Karpas-422 (cell line): ENCODE measurements around the gene KIR2DL3. TPM values are rescaled to one million over a fixed set of nuclear protein-coding genes. Genes with fewer than 3 reads are reported as not detected.
"Not testable (repeated sequence)": the region's sequence is repeated elsewhere in the genome, so short reads cannot be mapped to it uniquely, and the experiment has no call there.

Experiments
- DNase-seq: peaks from one replicate; pipeline ENCODE4 v3.0.0-alpha.2; 2015
- H2AFZ ChIP-seq: fragments of 200-600 bp; sonication (generic); 2 replicates; pipeline ENCODE4 v1.6.1; 2014; ENCODE audit warnings: antibody characterized with exemption, low read length, mixed read lengths
- H3K27ac ChIP-seq: fragments of 200-600 bp; sonication (generic); 2 replicates; pipeline ENCODE4 v1.5.1; 2014; ENCODE audit warnings: mild to moderate bottlenecking, low read length, moderate library complexity
- H3K27me3 ChIP-seq: fragments of 200-600 bp; sonication (generic); 2 replicates; pipeline ENCODE4 v1.6.1; 2014; ENCODE audit warnings: low read length, mixed read lengths
- H3K36me3 ChIP-seq: fragments of 200-600 bp; sonication (generic); 2 replicates; pipeline ENCODE4 v1.6.1; 2014; ENCODE audit warnings: low read length, mixed read lengths; ENCODE audit not compliant: insufficient read depth
- H3K4me1 ChIP-seq: fragments of 200-600 bp; sonication (generic); 2 replicates; pipeline ENCODE4 v1.6.1; 2014; ENCODE audit warnings: mild to moderate bottlenecking, low read length, mixed read lengths
- H3K4me2 ChIP-seq: fragments of 200-600 bp; sonication (generic); 2 replicates; pipeline ENCODE4 v1.6.1; 2014; ENCODE audit warnings: low read length, low read depth, mild to moderate bottlenecking; ENCODE audit not compliant: poor library complexity, severe bottlenecking
- H3K4me3 ChIP-seq: fragments of 200-600 bp; sonication (generic); 2 replicates; pipeline ENCODE4 v1.5.1; 2014; ENCODE audit warnings: mild to moderate bottlenecking, antibody characterized with exemption, low read length, mixed read lengths
- H3K79me2 ChIP-seq: fragments of 200-600 bp; sonication (generic); 2 replicates; pipeline ENCODE4 v1.6.1; 2014; ENCODE audit warnings: mild to moderate bottlenecking, low read length, mixed read lengths
- H3K9ac ChIP-seq: fragments of 200-600 bp; sonication (generic); 2 replicates; pipeline ENCODE4 v1.6.0; 2014; ENCODE audit warnings: low read length
- H3K9me2 ChIP-seq: fragments of 200-600 bp; sonication (generic), shearing (Covaris generic); replicated peaks from 2 replicates; pipeline ENCODE4 v1.6.0; 2014; ENCODE audit warnings: mild to moderate bottlenecking, low read length, moderate library complexity; ENCODE audit not compliant: insufficient read depth
- H3K9me3 ChIP-seq: fragments of 300-700, 200-600 bp; sonication (generic); 2 replicates; pipeline ENCODE4 v1.6.1; 2014; ENCODE audit warnings: low read length, mixed read lengths
- H4K20me1 ChIP-seq: fragments of 200-600 bp; sonication (generic); 2 replicates; pipeline ENCODE4 v1.6.1; 2014; ENCODE audit warnings: mild to moderate bottlenecking, antibody characterized with exemption, low read length, low read depth; ENCODE audit not compliant: insufficient read depth
- small RNA-seq: library from RNA; depleted of rRNA; stranded (forward); fragments of <200 nt; gene quantifications from one replicate; pipeline ENCODE3, GENCODE V24; 2014
- total RNA-seq: library from RNA; depleted of rRNA; stranded (reverse); fragments of >200 nt; shearing (Covaris generic); gene quantifications from 2 replicates; pipeline ENCODE4 v1.2.3, GENCODE V29; 2014; ENCODE audit warnings: low replicate concordance; rRNA removed

The KIR2DL3 gene
- total RNA-seq, 1 experiment from 2014 or later = not detected

- not testable (repeated sequence) for H3K9ac ChIP-seq, H3K9me3 ChIP-seq, H4K20me1 ChIP-seq, H3K4me3 ChIP-seq, DNase-seq, H3K27ac ChIP-seq, H3K36me3 ChIP-seq, H3K27me3 ChIP-seq, H3K4me2 ChIP-seq, H3K4me1 ChIP-seq, H3K9me2 ChIP-seq, H2AFZ ChIP-seq, H3K79me2 ChIP-seq
These were observed 49.8 kb downstream of the KIR2DL3 start for GRCh38 chr19:54788154-54788553.

DNA sequence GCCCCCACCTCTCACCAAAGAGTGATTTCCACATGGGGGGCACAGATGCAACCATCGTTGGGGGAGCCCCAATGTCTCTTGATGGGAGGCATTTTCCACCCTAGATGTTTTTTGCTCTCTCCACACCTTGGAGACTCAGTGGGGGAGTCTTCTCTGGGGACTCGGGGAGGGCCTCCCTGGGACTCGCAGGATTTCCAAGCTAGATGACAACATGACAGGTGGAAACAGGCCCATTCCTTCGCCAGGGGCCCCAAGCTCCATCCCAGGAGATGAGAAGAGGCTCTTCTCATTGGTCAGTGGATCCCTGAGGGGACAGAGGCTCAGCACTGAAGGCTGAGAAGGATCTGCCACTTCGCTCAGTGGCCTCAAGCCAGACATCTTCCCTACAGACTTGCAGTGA lies 52.4 kb downstream of the KIR2DL3 start:
- peak; percentile 20 for DNase-seq
- Histone ChIP-seq H3K36me3 (no peaks in the 10 kb centered on the region), H3K4me3 (no peak overlapping the region), H2AFZ (no peak overlapping the region), H3K79me2 (no peaks in the 10 kb centered on the region), H3K4me1 (peaks cover 14% of the 10 kb centered on the region), H3K9me3 (no peaks in the 10 kb centered on the region), H3K9me2 (no peaks in the 10 kb centered on the region), H3K27ac (no peak overlapping the region), H4K20me1 (no peaks in the 10 kb centered on the region), H3K4me2 (no peak overlapping the region), H3K27me3 (no peaks in the 10 kb centered on the region), H3K9ac (no peak overlapping the region)

DNA sequence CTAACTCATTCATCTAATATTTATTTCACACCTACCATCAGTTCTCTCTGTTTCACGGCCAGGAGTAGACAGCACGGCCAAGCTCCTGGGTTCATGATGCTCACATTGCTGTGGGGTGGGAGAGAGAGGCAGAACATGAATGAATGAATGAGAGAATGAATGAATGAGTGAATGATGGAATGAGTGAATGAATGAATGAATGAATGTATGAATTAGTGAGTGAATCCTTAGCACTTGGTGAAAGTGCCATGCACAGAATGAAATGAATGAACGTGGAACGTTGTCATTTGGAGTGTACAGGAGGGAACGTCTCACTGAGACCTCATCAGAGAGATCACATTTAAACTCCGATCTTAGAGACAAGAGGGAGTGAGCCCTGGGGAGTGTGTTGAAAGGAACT lies 53.2 kb downstream of the KIR2DL3 start:
- H3K79me2 ChIP-seq = no peaks in the 10 kb centered on the region
- DNase-seq = peak; percentile 19
- H3K27me3 ChIP-seq = no peaks in the 10 kb centered on the region
- no peak overlapping the region for H3K27ac ChIP-seq
- no peak overlapping the region for H3K9ac ChIP-seq
- no peak overlapping the region for H2AFZ ChIP-seq
- no peaks in the 10 kb centered on the region for H3K36me3 ChIP-seq
- H3K4me3 ChIP-seq = no peak overlapping the region
- no peaks in the 10 kb centered on the region for H3K9me3 ChIP-seq
- no peaks in the 10 kb centered on the region for H4K20me1 ChIP-seq
- H3K4me1 ChIP-seq = peaks cover 18% of the 10 kb centered on the region
- H3K4me2 ChIP-seq = no peak overlapping the region
- no peaks in the 10 kb centered on the region for H3K9me2 ChIP-seq

DNA sequence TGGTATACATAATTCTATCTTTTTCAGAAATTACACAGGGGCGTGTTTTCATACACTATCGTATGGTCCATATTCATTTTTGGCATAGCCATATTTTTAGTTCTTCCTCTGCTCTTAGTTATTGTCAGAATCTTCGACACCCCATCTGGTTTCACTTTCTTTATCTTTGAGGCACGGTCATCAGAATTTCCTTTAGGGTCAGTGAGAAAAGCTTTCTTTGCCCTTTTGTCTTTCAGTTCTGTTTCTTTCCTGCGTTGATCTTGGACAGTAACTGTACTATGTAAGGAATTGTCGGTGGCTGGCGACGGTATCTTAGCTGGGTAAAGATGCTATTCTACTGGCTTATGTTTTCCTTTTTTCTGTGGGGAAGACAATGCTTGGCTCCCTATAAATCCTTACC lies 54.5 kb downstream of the KIR2DL3 start:
- H3K4me1 ChIP-seq = peaks cover 18% of the 10 kb centered on the region
- peak overlapping the region; percentile 52 for H3K4me3 ChIP-seq
- no peaks in the 10 kb centered on the region for H4K20me1 ChIP-seq
- H3K36me3 ChIP-seq = no peaks in the 10 kb centered on the region
- no peak overlapping the region for H3K27ac ChIP-seq
- no peaks in the 10 kb centered on the region for H3K79me2 ChIP-seq
- H2AFZ ChIP-seq = peak overlapping the region; percentile 12; the same call in 1 of the 2 replicates
- H3K27me3 ChIP-seq = no peaks in the 10 kb centered on the region
- no peaks in the 10 kb centered on the region for H3K9me2 ChIP-seq
- H3K4me2 ChIP-seq = peak overlapping the region; percentile 55
- no peaks in the 10 kb centered on the region for H3K9me3 ChIP-seq
- DNase-seq = peak; percentile 40
- peak overlapping the region; percentile 45 for H3K9ac ChIP-seq

DNA sequence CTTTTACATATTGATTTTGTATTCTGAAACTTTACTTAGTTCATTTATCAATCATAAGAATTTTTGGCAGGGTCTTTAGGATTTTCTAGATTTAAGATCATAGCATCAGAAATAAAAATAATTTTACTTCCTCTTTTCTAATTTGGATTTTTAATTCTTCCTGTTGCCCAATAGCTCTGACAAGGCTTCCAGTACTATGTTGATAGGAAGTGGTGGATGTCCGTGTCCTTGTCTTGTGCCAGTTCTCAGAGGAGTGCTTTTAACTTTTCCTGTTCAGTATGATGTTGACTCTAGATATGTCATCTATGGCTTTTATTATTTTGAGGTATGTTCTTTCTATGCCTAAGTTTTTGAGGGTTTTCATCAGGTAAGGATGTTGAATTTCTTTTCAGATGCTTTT lies 57.4 kb downstream of the KIR2DL3 start:
- peak; percentile 40 for DNase-seq
- H2AFZ ChIP-seq = no peak overlapping the region
- H4K20me1 ChIP-seq = no peaks in the 10 kb centered on the region
- no peak overlapping the region for H3K9ac ChIP-seq
- H3K9me2 ChIP-seq = no peaks in the 10 kb centered on the region
- no peaks in the 10 kb centered on the region for H3K27me3 ChIP-seq
- H3K36me3 ChIP-seq = no peaks in the 10 kb centered on the region
- peaks cover 18% of the 10 kb centered on the region for H3K4me1 ChIP-seq
- H3K79me2 ChIP-seq = no peaks in the 10 kb centered on the region
- H3K27ac ChIP-seq = no peak overlapping the region
- H3K4me3 ChIP-seq = no peak overlapping the region
- H3K9me3 ChIP-seq = no peaks in the 10 kb centered on the region
- no peak overlapping the region for H3K4me2 ChIP-seq

Small RNAs within 50 kb of the gene (small RNA-seq; reads per million reads assigned to genes)
- gene AC245128.2 = not detected
- not detected for gene KIR3DP1

Other genes starting within 250 kb of the KIR2DL3 start
- not detected in 2 replicates for gene LAIR2, start 235.7 kb upstream of the KIR2DL3 start, total RNA-seq
- gene LILRA2, start 164.7 kb upstream of the KIR2DL3 start, total RNA-seq = not detected in 2 replicates
- not detected in 2 replicates for gene LILRA1, start 144.9 kb upstream of the KIR2DL3 start, total RNA-seq
- 0.07 and 5.2 TPM in 2 replicates for gene LILRB1, start 108.0 kb upstream of the KIR2DL3 start, total RNA-seq
- not detected in 2 replicates for gene LILRB4, start 75.5 kb upstream of the KIR2DL3 start, total RNA-seq
- gene KIR3DL3, start 14.1 kb upstream of the KIR2DL3 start, total RNA-seq = not detected in 2 replicates
- not detected in 2 replicates for gene KIR2DL1, start 31.3 kb downstream of the KIR2DL3 start, total RNA-seq
- gene KIR2DL4, start 65.1 kb downstream of the KIR2DL3 start, total RNA-seq = not detected in 2 replicates
- gene KIR3DL1, start 78.0 kb downstream of the KIR2DL3 start, total RNA-seq = not detected in 2 replicates
- not detected in 2 replicates for gene KIR2DS4, start 94.2 kb downstream of the KIR2DL3 start, total RNA-seq
- gene KIR3DL2, start 111.9 kb downstream of the KIR2DL3 start, total RNA-seq = not detected in 2 replicates
- not detected in 2 replicates for gene FCAR, start 135.7 kb downstream of the KIR2DL3 start, total RNA-seq
- gene NCR1, start 167.6 kb downstream of the KIR2DL3 start, total RNA-seq = not detected in 2 replicates
- gene NLRP7, start 209.0 kb downstream of the KIR2DL3 start, total RNA-seq = 0.11 and 0.18 TPM in 2 replicates
- gene NLRP2, start 227.9 kb downstream of the KIR2DL3 start, total RNA-seq = 28.2 and 35.0 TPM in 2 replicates